ENCODE measurements around the gene MLEC. TPM values are rescaled to one million over a fixed set of nuclear protein-coding genes. Genes with fewer than 3 reads are reported as not detected.
A peak's percentile ranks its signal among the peaks of the same experiment; 100 is the strongest.

The MLEC gene
- total RNA-seq, result 10 to 100 TPM; 79.2 to 79.4 TPM

GRCh38 chr12:120686690-120687577, at the start of gene MLEC:
Gene MLEC (plus strand): TSS chr12:120687149. CDS start chr12:120687297, 148 bp downstream.
- ChIA-PET POLR2A (interaction anchor here (0.7 to 1.5 kb wide), 5 partner anchors 11 to 394 kb away, joined by 3 to 5 read pairs (median 3); partner anchors contain the start of genes POP5, RNU4-1 and UNC119B), CTCF (interaction anchor here (1.4 to 6.4 kb wide), 3 partner anchors 11 to 104 kb away, joined by 6 to 45 read pairs (median 28); partner anchors contain the start of gene POP5)
- H3K4me3 Mint-ChIP-seq, result peak within 1 kb of the TSS; percentile 92
- peak; percentile 87 for ATAC-seq
- intact Hi-C loops (cut with micrococcal nuclease), result no loop called here
- peaks cover 12% of the 10 kb centered on the region for H3K36me3 Mint-ChIP-seq (ENCODE audit: low read depth)
- peak; percentile 99 for DNase-seq
- TF ChIP-seq CTCF (IDR thresholded peaks at IDR 0.05), result no peak
- peak within 1 kb of the TSS; percentile 93 for H3K27ac Mint-ChIP-seq
- no peaks in the 10 kb centered on the region for H3K9me3 Mint-ChIP-seq
- peaks cover 36% of the 10 kb centered on the region for H3K4me1 Mint-ChIP-seq (ENCODE audit: low read depth)
- no peaks in the 10 kb centered on the region for H3K27me3 Mint-ChIP-seq

- ChIA-PET CTCF (interaction anchor here (0.8 to 3.7 kb wide), 6 partner anchors 9 to 332 kb away, joined by 3 to 17 read pairs (median 6); partner anchors contain the start of genes COQ5 and POP5), POLR2A (interaction anchor here (1.4 kb wide), 1 partner anchor 10 kb away, joined by 3 read pairs; no protein-coding TSS in a partner anchor)
- H3K9me3 Mint-ChIP-seq, result no peaks in the 10 kb centered on the region
- peak within 1 kb of the TSS; percentile 63 for H3K4me3 Mint-ChIP-seq
- DNase-seq (peak; percentile 71), ATAC-seq (peak; percentile 90)
- no peak within 1 kb of the TSS for H3K27ac Mint-ChIP-seq
- peaks cover 35% of the 10 kb centered on the region for H3K27me3 Mint-ChIP-seq
- peaks cover 5% of the 10 kb centered on the region for H3K4me1 Mint-ChIP-seq (ENCODE audit: low read depth)
- intact Hi-C loops (cut with micrococcal nuclease), result no loop called here
- peak; percentile 60 for TF ChIP-seq CTCF (IDR thresholded peaks at IDR 0.05)
- no peaks in the 10 kb centered on the region for H3K36me3 Mint-ChIP-seq (ENCODE audit: low read depth)
Measured at GRCh38 chr12:120639771-120640721, 46.9 kb upstream of the MLEC start, which contains the start of gene CABP1. Gene CABP1 (plus strand): TSS chr12:120640626. CDS start chr12:120640686, 60 bp downstream.

- H3K27me3 Mint-ChIP-seq, result peaks cover 41% of the 10 kb centered on the region
- intact Hi-C loops (cut with micrococcal nuclease), result no loop called here
- peaks cover 5% of the 10 kb centered on the region for H3K4me1 Mint-ChIP-seq (ENCODE audit: low read depth)
- H3K9me3 Mint-ChIP-seq, result no peaks in the 10 kb centered on the region
- no peak overlapping the region for H3K27ac Mint-ChIP-seq
- peak overlapping the region; percentile 58 for H3K4me3 Mint-ChIP-seq
- peak; percentile 70 for DNase-seq
- CTCF ChIA-PET, result interaction anchor here (1.0 to 3.7 kb wide), 5 partner anchors 8 to 331 kb away, joined by 3 to 17 read pairs (median 7); partner anchors contain the start of gene POP5
- no peaks in the 10 kb centered on the region for H3K36me3 Mint-ChIP-seq (ENCODE audit: low read depth)
- ATAC-seq, result peak; percentile 81
- TF ChIP-seq CTCF (IDR thresholded peaks at IDR 0.05), result no peak
- POLR2A ChIA-PET, result interaction anchor here (0.8 to 1.4 kb wide), 2 partner anchors 9 to 422 kb away, joined by 3 read pairs; no protein-coding TSS in a partner anchor
Measured at GRCh38 chr12:120640861-120641833, 45.8 kb upstream of the MLEC start.

GRCh38 chr12:120642121-120642520, 44.8 kb upstream of the MLEC start:
- ATAC-seq (no peak), DNase-seq (no peak)
- no peak overlapping the region for H3K27ac Mint-ChIP-seq
- H3K4me3 Mint-ChIP-seq, result no peak overlapping the region
- ChIA-PET CTCF (interaction anchor here (1.2 to 3.7 kb wide), 2 partner anchors 56 to 60 kb away, joined by 3 to 17 read pairs; partner anchors contain the start of gene POP5), POLR2A (interaction anchor here (0.6 kb wide), 1 partner anchor 149 kb away, joined by 4 read pairs; no protein-coding TSS in a partner anchor)
- peaks cover 5% of the 10 kb centered on the region for H3K4me1 Mint-ChIP-seq (ENCODE audit: low read depth)
- no peaks in the 10 kb centered on the region for H3K9me3 Mint-ChIP-seq
- no peaks in the 10 kb centered on the region for H3K36me3 Mint-ChIP-seq (ENCODE audit: low read depth)
- H3K27me3 Mint-ChIP-seq, result peaks cover 45% of the 10 kb centered on the region
- TF ChIP-seq CTCF (IDR thresholded peaks at IDR 0.05), result no peak
- intact Hi-C loops (cut with micrococcal nuclease), result no loop called here

All from activated CD8-positive, alpha-beta T cell treated with anti-CD3 and anti-CD28 coated beads for 36 hours (primary cell).